ENCODE results near the gene TFB2M.
"Not testable (repeated sequence)": the region's sequence is repeated elsewhere in the genome, so short reads cannot be mapped to it uniquely, and the experiment has no call there.

The TFB2M gene

DNA sequence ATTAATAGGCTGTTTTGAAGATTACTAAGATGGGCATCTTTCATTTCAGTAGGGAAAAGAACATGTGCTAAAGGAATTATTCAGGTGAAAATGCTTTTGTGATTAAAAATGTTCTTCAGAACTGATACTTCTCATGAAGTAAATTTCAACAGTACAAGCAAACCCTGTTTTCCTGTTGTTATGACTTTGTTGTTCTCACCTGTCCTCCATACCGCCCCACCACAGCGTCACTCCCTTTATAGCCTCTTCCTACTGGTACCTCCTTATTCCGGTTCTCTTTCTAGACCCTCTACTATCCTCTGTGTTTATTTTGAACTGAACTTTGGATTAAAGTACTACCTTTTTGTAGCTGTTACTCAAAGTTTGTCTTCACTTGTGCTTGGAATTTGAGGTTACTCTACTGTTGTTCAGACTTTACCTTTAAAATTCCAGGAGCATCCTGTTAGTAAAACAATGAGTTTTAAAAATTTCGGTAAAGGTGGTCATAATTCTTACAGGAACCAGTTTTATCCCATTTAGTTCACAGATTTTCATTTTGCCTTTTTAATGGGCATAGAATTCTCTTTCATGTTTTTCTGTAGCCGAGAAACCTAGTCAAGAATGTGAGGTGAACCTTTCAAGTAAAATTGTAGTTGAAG, 11.1 kb upstream of the TFB2M start:
- no peak for DNase-seq (ENCODE audit: low read depth)
- no peak for TF ChIP-seq CTCF (IDR thresholded peaks at IDR 0.05; ENCODE audit: insufficient read depth, low read depth, low read length, missing control alignments)
- H3K4me3 ChIP-seq (ENCODE audit: low read depth, low read length): no peak overlapping the region

GRCh38 chr1:246576709-246577032, 10.6 kb upstream of the TFB2M start:
- DNase-seq (ENCODE audit: low read depth): no peak
- no peak for TF ChIP-seq CTCF (IDR thresholded peaks at IDR 0.05; ENCODE audit: insufficient read depth, low read depth, low read length, missing control alignments)
- H3K4me3 ChIP-seq (ENCODE audit: low read depth, low read length): no peak overlapping the region

- no peak for DNase-seq (ENCODE audit: low read depth)
- no peak overlapping the region for H3K4me3 ChIP-seq (ENCODE audit: low read depth, low read length)
- no peak for TF ChIP-seq CTCF (IDR thresholded peaks at IDR 0.05; ENCODE audit: insufficient read depth, low read depth, low read length, missing control alignments)
Observed at GRCh38 chr1:246573491-246573890, 7.4 kb upstream of the TFB2M start.

GRCh38 chr1:246572785-246573184, 6.7 kb upstream of the TFB2M start:
- no peak for DNase-seq (ENCODE audit: low read depth)
- TF ChIP-seq CTCF (IDR thresholded peaks at IDR 0.05; ENCODE audit: insufficient read depth, low read depth, low read length, missing control alignments): no peak
- no peak overlapping the region for H3K4me3 ChIP-seq (ENCODE audit: low read depth, low read length)

DNA sequence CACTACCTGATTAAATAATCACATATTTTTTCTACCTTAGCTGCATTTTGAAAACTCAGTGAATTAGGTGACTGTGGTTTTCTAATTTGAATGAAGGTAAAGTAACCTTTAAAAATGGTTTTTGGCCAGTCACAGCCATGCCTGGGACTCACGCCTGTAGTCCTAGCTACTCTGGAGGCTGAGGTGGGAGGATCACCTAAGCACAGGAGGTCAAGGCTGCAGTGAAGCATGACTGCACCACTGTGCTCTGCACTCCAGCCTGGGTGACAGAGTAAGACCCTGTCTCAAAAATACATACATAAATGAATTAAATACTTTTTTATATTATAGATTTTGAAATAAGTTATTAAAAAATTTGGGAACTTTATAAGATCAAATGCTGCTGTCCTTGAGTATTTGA, 5.9 kb upstream of the TFB2M start:
- DNase-seq (ENCODE audit: low read depth): no peak
- TF ChIP-seq CTCF (IDR thresholded peaks at IDR 0.05; ENCODE audit: insufficient read depth, low read depth, low read length, missing control alignments): no peak
- no peak overlapping the region for H3K4me3 ChIP-seq (ENCODE audit: low read depth, low read length)

GRCh38 chr1:246571309-246571708, 5.2 kb upstream of the TFB2M start:
- DNase-seq (ENCODE audit: low read depth); H3K4me3 ChIP-seq (ENCODE audit: low read depth, low read length): not testable (repeated sequence)

DNA sequence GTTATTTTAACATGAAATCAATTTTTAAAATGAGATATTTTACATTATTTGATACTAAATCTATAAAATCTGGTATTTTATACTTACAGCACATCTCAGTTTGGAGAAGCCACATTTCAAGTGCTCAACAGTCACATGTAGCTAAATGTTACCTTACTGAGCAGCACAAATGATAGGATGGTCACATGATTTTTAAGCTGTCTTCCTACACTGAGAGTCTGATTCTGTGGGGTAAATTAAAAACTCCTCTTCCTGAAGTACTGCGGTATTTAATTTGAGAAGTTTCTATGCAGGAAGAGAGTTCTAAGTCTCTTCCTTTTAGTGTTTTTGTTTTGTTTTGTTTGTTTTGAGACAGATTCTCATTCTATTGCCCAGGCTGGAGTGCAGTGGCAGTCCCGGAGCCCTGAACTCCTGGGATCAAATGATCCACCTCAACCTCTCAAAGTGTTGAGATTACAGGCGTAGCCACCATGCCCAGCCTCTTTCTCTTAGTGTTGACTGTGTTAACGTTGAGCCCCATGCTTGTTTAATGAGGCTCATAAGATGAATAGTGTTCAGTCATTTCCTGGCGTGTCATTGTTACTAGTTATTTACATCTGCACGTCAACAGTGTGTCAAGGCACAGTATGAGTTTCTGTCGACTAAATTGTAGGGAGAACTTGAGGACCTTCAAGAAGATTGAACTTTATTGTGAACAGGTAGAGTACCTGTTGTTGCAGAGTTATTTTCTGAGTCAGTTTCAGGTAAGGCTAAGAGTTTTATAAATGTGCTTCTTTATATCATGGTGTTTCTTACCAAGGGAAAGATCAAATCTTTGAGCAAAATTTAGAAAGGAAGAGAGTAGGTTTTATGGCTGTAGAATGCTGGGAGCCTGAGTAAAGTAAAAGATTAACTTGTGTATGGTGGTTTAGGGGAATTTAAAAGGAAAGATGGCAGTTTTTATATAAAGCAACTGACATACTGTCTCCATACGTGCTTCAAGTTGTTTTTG, 3.5 kb upstream of the TFB2M start:
- DNase-seq (ENCODE audit: low read depth): peak; percentile 45
- peak overlapping the region; percentile 28 for H3K4me3 ChIP-seq (ENCODE audit: low read depth, low read length)
- TF ChIP-seq CTCF (IDR thresholded peaks at IDR 0.05; ENCODE audit: insufficient read depth, low read depth, low read length, missing control alignments): no peak
